Transverse colon (tissue), 4 donors: Measurements from ENCODE around the gene CTDSP2. TPM values are rescaled to one million over a fixed set of nuclear protein-coding genes. Genes with fewer than 3 reads are reported as not detected.

Experiments used
- DNase-seq: peaks from one replicate; pipeline ENCODE4 v3.0.0-alpha.2; 2019
- H3K27ac ChIP-seq, 4 donors: fragments of 200-600 bp; sonication (generic); 2 replicates each; pipeline ENCODE4 v1.5.1; 2016 to 2018; ENCODE audit warnings: inconsistent platforms in 4 of 4
- H3K27me3 ChIP-seq: fragments of 200-600 bp; sonication (generic); 2 replicates; pipeline ENCODE4 v1.5.1; 2017; ENCODE audit warnings: inconsistent platforms
- H3K36me3 ChIP-seq, 4 donors: fragments of 200-600 bp; sonication (generic); 2 replicates each; pipeline ENCODE4 v1.5.1; 2017 to 2019; ENCODE audit warnings: inconsistent platforms in 4 of 4
- H3K4me1 ChIP-seq, 4 donors: fragments of 200-600 bp; sonication (generic); 2 replicates each; pipeline ENCODE4 v1.5.1; 2017 to 2020; ENCODE audit warnings: inconsistent platforms in 4 of 4
- H3K4me3 ChIP-seq, 4 donors: fragments of 200-600 bp; sonication (generic); 1 replicate in 1 of 4; 2 replicates in 3 of 4; pipeline versions ENCODE4 v1.5.1 to v1.6.1; 2017 to 2019; ENCODE audit warnings: inconsistent platforms in 4 of 4
- H3K9me3 ChIP-seq, 2 donors: fragments of 200-600 bp; sonication (generic); 2 replicates each; pipeline ENCODE4 v1.5.1; 2017 to 2019; ENCODE audit warnings: inconsistent platforms in 2 of 2
- EP300 ChIP-seq: sonication (generic); formaldehyde crosslinking; IDR thresholded peaks from one replicate; pipeline ENCODE4 v1.6.1; 2017; ENCODE audit warnings: antibody characterized with exemption, low read depth
- POLR2A ChIP-seq: fragments of 450-650 bp; IDR thresholded peaks from one replicate; pipeline ENCODE4 v1.6.1; 2016; ENCODE audit warnings: antibody characterized with exemption, mild to moderate bottlenecking, moderate library complexity
- POLR2AphosphoS5 ChIP-seq, 3 donors: sonication (generic); formaldehyde crosslinking; IDR thresholded peaks; one replicate each; pipeline ENCODE4 v1.6.1; 2016; ENCODE audit warnings: antibody characterized with exemption in 3 of 3
- WGBS, 2 donors: methylation state at CpG; one replicate each; pipeline ENCODE4 v1.1.5; 2018; ENCODE audit warnings: low coverage in 1 of 2; 5-methylcytosine and 5-hydroxymethylcytosine counted together
- in situ Hi-C, 4 donors: fragments of 200-750 bp; cut with MboI; loops; one replicate each; pipeline versions ENCODE4 v1.15.0 to v1.15.1; 2017; ENCODE audit warnings: low sequenced_read_pairs in 3 of 4, low pct_ligation_motif_present in 1 of 4, low pct_unique_long_range_greater_than_20kb in 1 of 4
- intact Hi-C: fragments of 100-400 bp; cut with DNase I; formaldehyde crosslinking; loops from one replicate; pipeline ENCODE4 v1.15.1; 2023; ENCODE audit warnings: low total_unique reads
- total RNA-seq, 4 donors: library from RNA; depleted of rRNA; stranded (reverse); fragments of >200 nt; gene quantifications; one replicate each; pipeline ENCODE4 v1.1.0, GENCODE V29; 2016
- TF ChIP-seq, protein P1 (sequence below), 5 experiments: fragments of 200-600 bp in 3 of 5; fragments of 450-650 bp in 2 of 5; sonication (generic) in 3 of 5; IDR thresholded peaks; 1 replicate in 2 of 5; 2 replicates in 3 of 5; pipeline ENCODE4 v1.5.1; 2016 to 2017; ENCODE audit warnings: antibody characterized with exemption in 5 of 5, inconsistent platforms in 3 of 5, mild to moderate bottlenecking in 2 of 5, moderate library complexity in 1 of 5

The CTDSP2 gene, protein sequence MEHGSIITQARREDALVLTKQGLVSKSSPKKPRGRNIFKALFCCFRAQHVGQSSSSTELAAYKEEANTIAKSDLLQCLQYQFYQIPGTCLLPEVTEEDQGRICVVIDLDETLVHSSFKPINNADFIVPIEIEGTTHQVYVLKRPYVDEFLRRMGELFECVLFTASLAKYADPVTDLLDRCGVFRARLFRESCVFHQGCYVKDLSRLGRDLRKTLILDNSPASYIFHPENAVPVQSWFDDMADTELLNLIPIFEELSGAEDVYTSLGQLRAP
- total RNA-seq = 100 to 1,000 TPM; 174 to 268 (median 231) TPM

DNA sequence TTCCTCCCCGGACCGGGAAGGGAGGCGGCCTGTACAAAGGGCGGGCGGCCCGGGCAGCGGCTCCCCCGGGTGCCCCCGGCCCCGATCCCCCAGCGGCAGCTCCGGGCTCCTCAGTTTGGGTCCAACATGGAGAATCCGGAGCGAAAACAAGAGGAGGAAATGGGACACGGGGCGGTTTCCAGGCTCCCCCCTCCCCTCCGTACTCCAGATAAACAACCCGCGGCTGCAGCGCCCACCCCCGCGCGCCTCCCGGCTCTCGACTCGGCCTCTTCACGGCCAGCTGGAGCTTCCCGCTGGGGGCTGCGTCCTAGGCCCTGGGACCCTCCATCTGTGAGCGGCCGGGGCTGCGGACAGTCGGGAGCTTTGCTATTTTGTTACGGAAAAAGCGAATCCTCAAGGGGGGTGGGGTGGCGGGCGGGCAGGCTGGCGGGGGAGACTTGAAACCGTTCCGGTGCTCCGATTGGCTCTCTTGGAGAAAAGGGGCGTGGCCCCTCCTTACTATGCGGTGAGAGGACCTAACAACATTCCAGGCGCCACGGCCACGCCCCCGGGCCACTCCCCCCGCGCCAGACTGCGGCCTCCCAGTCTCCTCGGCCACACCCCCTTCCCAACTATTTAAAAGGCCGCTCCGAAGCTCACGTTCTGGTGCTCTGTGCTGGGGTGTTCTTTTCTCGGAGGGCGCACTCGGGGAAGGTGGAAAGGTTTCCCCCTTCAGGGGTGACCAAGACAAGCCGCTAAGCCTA, at the start of gene CTDSP2:
CTDSP2 (minus strand) TSS at position 153 of the 743 bp plus-strand sequence. CDS start 294 bp downstream, outside the sequence.
- in situ Hi-C loops = loop anchor here in 2 of 4 donors (5.0 to 10.0 kb wide), 2 partner anchors 46 to 48 kb away; no protein-coding TSS in a partner anchor
- DNase-seq = peak; percentile 100
- Histone ChIP-seq H3K4me3 (peak within 1 kb of the TSS; percentile 66 to 98 (median 84)), H3K36me3 (no peaks in the 10 kb centered on the region), H3K4me1 (peaks cover 17 to 37% (median 31%) of the 10 kb centered on the region in 4 donors), H3K9me3 (no peaks in the 10 kb centered on the region), H3K27me3 (no peaks in the 10 kb centered on the region), H3K27ac (peak within 1 kb of the TSS; percentile 98 to 99 (median 98))
- intact Hi-C loops = no loop called here
- 1% methylated on average over 44 of the region's 58 CpGs; no CpG with 5 or more reads in 1 of the 2 donors for WGBS, 2 donors
- TF ChIP-seq POLR2A = peak; percentile 82
- no peak for TF ChIP-seq EP300
- TF ChIP-seq, protein P1, sequence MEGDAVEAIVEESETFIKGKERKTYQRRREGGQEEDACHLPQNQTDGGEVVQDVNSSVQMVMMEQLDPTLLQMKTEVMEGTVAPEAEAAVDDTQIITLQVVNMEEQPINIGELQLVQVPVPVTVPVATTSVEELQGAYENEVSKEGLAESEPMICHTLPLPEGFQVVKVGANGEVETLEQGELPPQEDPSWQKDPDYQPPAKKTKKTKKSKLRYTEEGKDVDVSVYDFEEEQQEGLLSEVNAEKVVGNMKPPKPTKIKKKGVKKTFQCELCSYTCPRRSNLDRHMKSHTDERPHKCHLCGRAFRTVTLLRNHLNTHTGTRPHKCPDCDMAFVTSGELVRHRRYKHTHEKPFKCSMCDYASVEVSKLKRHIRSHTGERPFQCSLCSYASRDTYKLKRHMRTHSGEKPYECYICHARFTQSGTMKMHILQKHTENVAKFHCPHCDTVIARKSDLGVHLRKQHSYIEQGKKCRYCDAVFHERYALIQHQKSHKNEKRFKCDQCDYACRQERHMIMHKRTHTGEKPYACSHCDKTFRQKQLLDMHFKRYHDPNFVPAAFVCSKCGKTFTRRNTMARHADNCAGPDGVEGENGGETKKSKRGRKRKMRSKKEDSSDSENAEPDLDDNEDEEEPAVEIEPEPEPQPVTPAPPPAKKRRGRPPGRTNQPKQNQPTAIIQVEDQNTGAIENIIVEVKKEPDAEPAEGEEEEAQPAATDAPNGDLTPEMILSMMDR (IDR thresholded peaks at IDR 0.05) = peak in 1 of 5 experiments; percentile 26
- peak; percentile 86 to 95 (median 90) for TF ChIP-seq POLR2AphosphoS5 (IDR thresholded peaks at IDR 0.05)

DNA sequence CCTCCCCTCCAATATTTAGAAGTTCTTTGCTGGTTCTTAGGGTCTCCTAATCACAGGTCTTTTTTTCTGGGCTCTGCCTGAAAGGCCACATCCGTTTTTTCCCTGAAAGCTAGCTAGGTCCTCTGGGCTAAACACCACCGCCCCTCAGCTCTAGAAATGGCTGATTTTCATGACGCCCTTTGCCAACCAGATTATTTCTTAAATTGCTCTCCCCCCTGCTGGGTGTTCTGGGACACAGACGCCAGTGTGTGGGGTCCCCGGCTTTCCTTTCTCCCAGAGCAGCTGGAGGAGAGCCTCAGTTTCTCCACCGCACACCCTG, 49.5 kb upstream of the CTDSP2 start:
- DNase-seq = no peak
- Histone ChIP-seq H3K27me3 (no peaks in the 10 kb centered on the region), H3K36me3 (no peaks in the 10 kb centered on the region), H3K4me3 (peak overlapping the region; percentile 41 to 65 (median 52)), H3K4me1 (peaks cover 72 to 80% (median 78%) of the 10 kb centered on the region in 4 donors), H3K9me3 (no peaks in the 10 kb centered on the region), H3K27ac (peak overlapping the region; percentile 94 to 99 (median 96))
- TF ChIP-seq EP300 = no peak
- TF ChIP-seq, protein P1 (IDR thresholded peaks at IDR 0.05) = peak in 2 of 5 experiments; percentile 10 to 11
- intact Hi-C loops = loop anchor here (2.0 to 5.0 kb wide), 2 partner anchors 31 to 54 kb away; no protein-coding TSS in a partner anchor
- in situ Hi-C loops = loop anchor here in 1 of 4 donors (10.0 kb wide), 1 partner anchor 51 kb away; the partner anchor contains the start of gene CTDSP2
- WGBS, 2 donors = 17 to 18% methylated on average over 1 to 6 of the region's 6 CpGs

DNA sequence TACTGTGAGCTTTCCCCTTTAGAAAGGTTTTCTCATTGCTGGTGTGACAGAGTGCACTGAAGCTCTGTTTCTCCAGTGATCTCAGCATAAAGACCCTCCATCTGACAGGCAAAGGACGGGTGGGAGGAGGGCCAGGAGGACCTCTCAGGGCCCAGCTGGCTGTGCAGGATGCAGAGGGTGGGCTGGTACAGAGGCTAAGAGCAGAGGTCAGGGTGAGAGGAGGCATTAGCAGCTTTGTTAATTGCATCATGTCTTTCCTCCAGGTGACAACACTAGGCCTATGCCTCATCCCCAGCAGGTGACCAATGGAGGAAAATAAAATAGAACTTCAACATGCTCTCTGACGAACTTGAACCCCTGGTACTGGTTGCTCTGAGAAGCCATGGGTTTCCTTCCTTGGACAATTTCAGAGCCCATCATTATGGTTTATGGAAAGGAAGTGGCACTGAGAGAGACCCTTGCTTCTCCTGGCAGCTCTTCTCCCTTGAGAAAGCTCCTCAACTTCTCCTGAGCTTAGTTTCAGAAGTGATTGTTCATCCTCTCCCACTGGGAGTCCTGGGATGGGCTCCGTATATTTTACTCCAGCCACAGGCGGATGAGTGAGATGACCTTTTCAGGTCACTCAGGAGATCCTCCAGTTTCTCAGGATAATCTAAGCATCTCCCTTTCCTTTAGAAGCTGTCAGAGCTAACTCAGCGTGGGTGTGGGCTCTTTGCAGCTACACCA, 49.0 kb upstream of the CTDSP2 start:
- H3K4me3 ChIP-seq = peak overlapping the region in 1 of 4 donors; percentile 65
- intact Hi-C loops = loop anchor here (2.0 to 5.0 kb wide), 2 partner anchors 31 to 53 kb away; no protein-coding TSS in a partner anchor
- no peak for DNase-seq
- no peaks in the 10 kb centered on the region for H3K36me3 ChIP-seq
- TF ChIP-seq, protein P1 (IDR thresholded peaks at IDR 0.05) = no peak
- no peak for TF ChIP-seq POLR2A
- no peaks in the 10 kb centered on the region for H3K27me3 ChIP-seq
- in situ Hi-C loops = loop anchor here in 1 of 4 donors (10.0 kb wide), 1 partner anchor 51 kb away; the partner anchor contains the start of gene CTDSP2
- WGBS, 2 donors = 55 to 63% methylated on average over 3 to 5 of the region's 5 CpGs
- peaks cover 77 to 85% (median 84%) of the 10 kb centered on the region in 4 donors for H3K4me1 ChIP-seq
- peak overlapping the region; percentile 94 to 99 (median 96) for H3K27ac ChIP-seq
- no peaks in the 10 kb centered on the region for H3K9me3 ChIP-seq
